Mucosa of descending colon (tissue), 3 donors: Measurements from ENCODE around the gene ZXDA. TPM values are rescaled to one million over a fixed set of nuclear protein-coding genes. Genes with fewer than 3 reads are reported as not detected.
"Not testable (repeated sequence)": the region's sequence is repeated elsewhere in the genome, so short reads cannot be mapped to it uniquely, and the experiment has no call there.

ENCODE experiments used
- ATAC-seq: fragments of 200-7000 bp; cut with Tn5 transposase; one replicate; pipeline ENCODE4 v1.9.1; 2020; ENCODE audit warnings: mild to moderate bottlenecking, moderate library complexity
- DNase-seq, 3 donors: peaks; one replicate each; pipeline ENCODE4 v3.0.0-alpha.2; 2020
- H3K36me3 ChIP-seq: fragments of 200-600 bp; one replicate; pipeline ENCODE4 v1.8.0; 2021; ENCODE audit warnings: low read depth, mild to moderate bottlenecking
- H3K4me1 ChIP-seq: fragments of 200-600 bp; one replicate; pipeline ENCODE4 v1.8.0; 2021; ENCODE audit warnings: low read depth, mild to moderate bottlenecking
- H3K4me3 ChIP-seq: fragments of 200-600 bp; one replicate; pipeline ENCODE4 v1.8.0; 2021; ENCODE audit warnings: mild to moderate bottlenecking
- H3K9me3 ChIP-seq: fragments of 200-600 bp; one replicate; pipeline ENCODE4 v1.8.0; 2021; ENCODE audit warnings: mild to moderate bottlenecking
- intact Hi-C, 2 donors: fragments of 100-400 bp; cut with DNase I in 1 of 2; cut with micrococcal nuclease in 1 of 2; formaldehyde crosslinking; loops; one replicate each; pipeline versions ENCODE4 v1.11.0 to v1.11.1; 2022; cut with DNase I, micrococcal nuclease
- long read RNA-seq, 2 donors: library from polyadenylated mRNA; unstranded; transcript quantifications; one replicate each; pipeline ENCODE4 v2.0.0, GENCODE V29; 2019 to 2021
- total RNA-seq, 3 donors: library from RNA; stranded (reverse); fragmentation: NEBNext Ultra II Directional in 2 of 3; extraction: Animal tissue kit (Norgen Biotek cat#: 25700) in 2 of 3; gene quantifications; one replicate each; pipeline versions ENCODE4 v1.2.1 to v1.2.4, GENCODE V29; 2021 to 2023
- TF ChIP-seq, protein P1 (sequence below): fragments of 200-600 bp; IDR thresholded peaks from one replicate; pipeline ENCODE4 v1.8.0; 2022; ENCODE audit warnings: antibody characterized with exemption, mild to moderate bottlenecking
- donor health status: DM: no; HTN: no; CAD: no; lungs with moderate emphysema.
- donor health status: DM: no; HTN: no; CAD: no.
- donor health status: DM: no; HTN: yes; CAD: no.

The ZXDA gene, protein sequence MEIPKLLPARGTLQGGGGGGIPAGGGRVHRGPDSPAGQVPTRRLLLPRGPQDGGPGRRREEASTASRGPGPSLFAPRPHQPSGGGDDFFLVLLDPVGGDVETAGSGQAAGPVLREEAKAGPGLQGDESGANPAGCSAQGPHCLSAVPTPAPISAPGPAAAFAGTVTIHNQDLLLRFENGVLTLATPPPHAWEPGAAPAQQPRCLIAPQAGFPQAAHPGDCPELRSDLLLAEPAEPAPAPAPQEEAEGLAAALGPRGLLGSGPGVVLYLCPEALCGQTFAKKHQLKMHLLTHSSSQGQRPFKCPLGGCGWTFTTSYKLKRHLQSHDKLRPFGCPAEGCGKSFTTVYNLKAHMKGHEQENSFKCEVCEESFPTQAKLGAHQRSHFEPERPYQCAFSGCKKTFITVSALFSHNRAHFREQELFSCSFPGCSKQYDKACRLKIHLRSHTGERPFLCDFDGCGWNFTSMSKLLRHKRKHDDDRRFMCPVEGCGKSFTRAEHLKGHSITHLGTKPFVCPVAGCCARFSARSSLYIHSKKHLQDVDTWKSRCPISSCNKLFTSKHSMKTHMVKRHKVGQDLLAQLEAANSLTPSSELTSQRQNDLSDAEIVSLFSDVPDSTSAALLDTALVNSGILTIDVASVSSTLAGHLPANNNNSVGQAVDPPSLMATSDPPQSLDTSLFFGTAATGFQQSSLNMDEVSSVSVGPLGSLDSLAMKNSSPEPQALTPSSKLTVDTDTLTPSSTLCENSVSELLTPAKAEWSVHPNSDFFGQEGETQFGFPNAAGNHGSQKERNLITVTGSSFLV
- total RNA-seq = 1 to 10 TPM; 3.5 to 6.6 (median 5.5) TPM
- long read RNA-seq, donor 1, full-length matches to known transcripts = 5 of 5 reads
- long read RNA-seq, donor 1, partial matches to known transcripts = 0 of 5 reads
- long read RNA-seq, donor 1, other reads (novel, unspliced or antisense) = 0 of 5 reads
- long read RNA-seq, donor 2 = 0 reads

DNA sequence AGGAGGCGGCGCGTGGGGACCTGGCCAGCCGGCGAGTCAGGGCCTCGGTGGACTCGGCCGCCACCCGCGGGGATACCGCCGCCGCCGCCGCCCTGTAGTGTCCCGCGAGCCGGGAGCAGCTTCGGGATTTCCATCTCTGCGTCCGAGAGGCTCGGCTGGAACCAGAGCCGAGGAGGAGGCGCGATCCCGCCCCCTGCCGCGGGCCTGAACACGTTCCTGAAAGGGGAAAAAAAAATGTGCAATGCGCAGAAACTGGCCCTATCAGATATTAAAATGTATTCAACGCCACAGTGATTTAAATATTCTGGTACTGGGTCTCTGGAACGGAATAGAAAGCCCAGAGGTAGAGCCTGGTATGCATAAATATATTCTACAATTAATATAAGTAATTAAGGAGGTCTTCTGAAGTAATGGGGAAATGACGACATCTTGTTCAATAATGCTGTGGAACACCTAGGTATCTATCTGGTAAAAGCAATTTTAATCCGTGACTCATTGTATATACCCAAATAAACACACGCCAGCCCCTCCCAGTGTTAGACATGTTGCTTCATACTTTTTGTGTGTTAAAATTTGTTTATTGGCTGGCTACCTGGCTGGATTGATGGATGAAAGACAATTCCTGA lies at the start of gene ZXDA:
Gene ZXDA (minus strand): TSS at position 172 of the 626 bp plus-strand sequence. CDS start 38 bp downstream, at position 134.
- H3K4me3 ChIP-seq = peak within 1 kb of the TSS; percentile 19
- H3K36me3 ChIP-seq, intact Hi-C loops, H3K9me3 ChIP-seq, H3K4me1 ChIP-seq, DNase-seq: not testable (repeated sequence)
- ATAC-seq = peak; percentile 68

DNA sequence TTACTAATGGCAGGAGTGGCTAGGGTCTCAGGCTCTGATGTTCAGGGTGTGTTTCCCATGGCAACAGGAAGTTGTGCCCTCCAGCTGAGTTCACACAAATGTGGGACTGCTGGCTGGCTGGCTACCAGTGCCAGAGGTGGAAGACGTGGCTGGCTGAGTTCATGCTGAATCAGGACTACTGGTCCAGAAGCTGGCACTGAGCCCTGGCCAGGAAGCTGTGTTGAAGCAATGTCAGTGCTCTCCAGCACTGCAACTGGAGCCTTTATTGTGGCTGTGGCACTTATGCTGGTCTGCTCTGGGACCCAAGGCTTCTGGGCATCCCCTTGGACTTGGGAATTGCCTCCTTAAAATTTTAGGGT lies 42.0 kb upstream of the ZXDA start:
- TF ChIP-seq, protein P1, sequence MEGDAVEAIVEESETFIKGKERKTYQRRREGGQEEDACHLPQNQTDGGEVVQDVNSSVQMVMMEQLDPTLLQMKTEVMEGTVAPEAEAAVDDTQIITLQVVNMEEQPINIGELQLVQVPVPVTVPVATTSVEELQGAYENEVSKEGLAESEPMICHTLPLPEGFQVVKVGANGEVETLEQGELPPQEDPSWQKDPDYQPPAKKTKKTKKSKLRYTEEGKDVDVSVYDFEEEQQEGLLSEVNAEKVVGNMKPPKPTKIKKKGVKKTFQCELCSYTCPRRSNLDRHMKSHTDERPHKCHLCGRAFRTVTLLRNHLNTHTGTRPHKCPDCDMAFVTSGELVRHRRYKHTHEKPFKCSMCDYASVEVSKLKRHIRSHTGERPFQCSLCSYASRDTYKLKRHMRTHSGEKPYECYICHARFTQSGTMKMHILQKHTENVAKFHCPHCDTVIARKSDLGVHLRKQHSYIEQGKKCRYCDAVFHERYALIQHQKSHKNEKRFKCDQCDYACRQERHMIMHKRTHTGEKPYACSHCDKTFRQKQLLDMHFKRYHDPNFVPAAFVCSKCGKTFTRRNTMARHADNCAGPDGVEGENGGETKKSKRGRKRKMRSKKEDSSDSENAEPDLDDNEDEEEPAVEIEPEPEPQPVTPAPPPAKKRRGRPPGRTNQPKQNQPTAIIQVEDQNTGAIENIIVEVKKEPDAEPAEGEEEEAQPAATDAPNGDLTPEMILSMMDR = no peak
- intact Hi-C loops = no loop called here
- Histone ChIP-seq H3K36me3 (no peaks in the 10 kb centered on the region), H3K9me3 (no peaks in the 10 kb centered on the region), H3K4me3 (no peak overlapping the region), H3K4me1 (no peaks in the 10 kb centered on the region)
- ATAC-seq = no peak
- DNase-seq = peak in 1 of 3 donors; percentile 13

DNA sequence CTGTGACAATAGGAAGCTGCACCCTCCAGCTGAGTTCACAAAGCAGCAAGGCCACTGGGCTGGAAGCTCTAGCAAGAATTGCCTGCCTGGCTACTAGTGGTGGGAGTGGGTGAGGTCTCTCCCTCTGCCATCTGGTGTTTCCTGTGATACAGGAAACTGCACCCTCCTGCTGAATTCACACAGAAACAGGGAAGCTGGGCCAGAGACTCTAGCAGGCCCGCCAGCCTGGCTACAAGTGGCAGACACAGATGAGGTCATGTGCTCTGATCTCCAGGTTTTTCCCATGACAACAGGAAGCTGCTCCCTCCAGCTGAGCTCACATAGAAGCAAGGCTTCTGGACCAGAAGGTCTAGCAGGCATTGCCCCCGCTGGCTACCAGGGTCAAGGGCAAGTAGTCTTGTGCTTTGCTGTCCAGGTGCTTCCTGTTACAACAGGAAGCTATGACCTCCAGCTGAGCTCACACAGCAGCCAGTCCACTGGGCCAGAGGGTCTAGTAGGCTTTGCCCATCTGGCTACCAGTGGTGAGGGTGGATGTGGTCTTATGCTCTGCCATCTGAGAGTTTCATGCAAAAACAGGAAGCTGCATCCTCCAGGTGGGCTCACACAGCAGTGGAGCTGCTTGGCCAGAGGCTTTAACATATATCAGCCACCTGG lies 41.5 kb upstream of the ZXDA start:
- TF ChIP-seq, protein P1 = no peak
- DNase-seq = peak; percentile 4 to 43 (median 15)
- Histone ChIP-seq H3K9me3 (no peaks in the 10 kb centered on the region), H3K36me3 (no peaks in the 10 kb centered on the region), H3K4me3 (no peak overlapping the region), H3K4me1 (no peaks in the 10 kb centered on the region)
- intact Hi-C loops = no loop called here
- ATAC-seq = peak; percentile 45

DNA sequence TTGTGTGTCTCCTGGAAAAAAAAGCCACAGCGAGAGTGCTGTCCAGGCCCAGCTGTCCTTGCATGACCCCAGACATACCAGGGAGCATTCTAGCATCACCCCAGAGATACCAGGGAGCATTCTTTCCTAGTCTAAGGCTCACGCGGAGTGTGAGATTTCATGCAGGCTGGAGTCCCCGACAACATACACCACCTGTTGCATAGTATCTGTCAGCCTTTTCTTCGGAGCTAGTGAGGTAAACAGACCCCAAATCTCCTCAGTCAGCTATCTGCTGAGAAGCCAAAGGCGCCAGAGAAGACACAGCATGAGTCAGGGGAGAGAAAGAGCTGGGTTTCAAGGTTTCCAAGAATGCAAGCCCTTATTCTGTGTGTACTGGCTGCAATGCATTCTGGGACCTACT lies 23.1 kb upstream of the ZXDA start:
- no peaks in the 10 kb centered on the region for H3K9me3 ChIP-seq
- no peak overlapping the region for H3K4me3 ChIP-seq
- DNase-seq (no peak), ATAC-seq (no peak)
- H3K36me3 ChIP-seq = no peaks in the 10 kb centered on the region
- H3K4me1 ChIP-seq = no peaks in the 10 kb centered on the region
- intact Hi-C loops = no loop called here
- TF ChIP-seq, protein P1 = no peak

DNA sequence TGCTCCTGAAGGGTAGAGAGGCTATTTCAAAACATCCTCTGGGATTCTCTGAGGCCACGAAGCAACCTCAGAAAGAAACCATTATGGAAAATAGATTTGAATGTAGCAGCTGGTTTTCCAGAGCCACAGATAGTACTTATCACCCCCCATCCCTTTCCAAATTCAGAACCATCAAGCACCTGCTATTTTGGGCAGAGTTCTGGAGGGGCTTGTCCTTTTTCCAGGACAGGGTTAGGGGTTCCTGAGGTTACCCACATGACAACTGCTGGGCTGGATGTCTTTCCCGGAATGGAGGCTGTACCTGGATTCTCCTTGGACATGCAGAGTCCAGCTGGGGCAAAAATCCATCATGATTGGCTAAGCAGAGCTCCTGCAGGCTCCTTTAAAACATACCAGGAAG lies 22.0 kb upstream of the ZXDA start:
- DNase-seq = no peak
- TF ChIP-seq, protein P1 = no peak
- intact Hi-C loops = no loop called here

More for the DNA sequence above, 22.0 kb upstream of the ZXDA start:
- no peak overlapping the region for H3K4me3 ChIP-seq
- no peaks in the 10 kb centered on the region for H3K9me3 ChIP-seq
- ATAC-seq = no peak
- no peaks in the 10 kb centered on the region for H3K4me1 ChIP-seq
- no peaks in the 10 kb centered on the region for H3K36me3 ChIP-seq
